HepG2 (cell line): ENCODE measurements around the gene LBX2. TPM values are rescaled to one million over a fixed set of nuclear protein-coding genes. Genes with fewer than 3 reads are reported as not detected.

Experiments
- BATF2 ChIP-seq: sonication (generic); formaldehyde crosslinking; IDR thresholded peaks from 2 replicates; pipeline ENCODE4 v1.8.0; 2022; ENCODE audit warnings: mild to moderate bottlenecking, missing genetic modification reagents, moderate library complexity
- CHD4 ChIP-seq: fragments of 200-600 bp; sonication (generic); IDR thresholded peaks from 2 replicates; pipeline ENCODE4 v1.7.0; 2017; ENCODE audit warnings: mild to moderate bottlenecking, low read length, borderline replicate concordance
- DZIP1 ChIP-seq: sonication (generic); formaldehyde crosslinking; IDR thresholded peaks from 2 replicates; pipeline ENCODE4 v1.5.0; 2020; ENCODE audit warnings: mild to moderate bottlenecking, missing genetic modification reagents
- FOXP1 ChIP-seq, 2 experiments: fragments of 450-650 bp in 1 of 2; IDR thresholded peaks; 2 replicates each; pipeline ENCODE4 v1.6.1; 2017 to 2018; ENCODE audit warnings: antibody characterized with exemption in 1 of 2
- HNF4A ChIP-seq: sonication (generic); formaldehyde crosslinking; IDR thresholded peaks from 2 replicates; pipeline ENCODE4 v1.4.0; 2020; ENCODE audit warnings: missing genetic modification reagents
- HNRNPK ChIP-seq: fragments of 200-400 bp; formaldehyde crosslinking; IDR thresholded peaks from 2 replicates; pipeline ENCODE4 v1.6.1; 2018; ENCODE audit warnings: low read length, low read depth, moderate library complexity, mild to moderate bottlenecking; ENCODE audit not compliant: poor library complexity, severe bottlenecking
- KIAA2018 ChIP-seq: sonication (generic); formaldehyde crosslinking; IDR thresholded peaks from 2 replicates; pipeline ENCODE4 v1.5.0; 2020; ENCODE audit warnings: mild to moderate bottlenecking, missing genetic modification reagents, borderline replicate concordance
- MEF2D ChIP-seq: sonication (generic); formaldehyde crosslinking; IDR thresholded peaks from 2 replicates; pipeline ENCODE4 v1.5.1; 2020; ENCODE audit warnings: mild to moderate bottlenecking, missing genetic modification reagents
- PRMT3 ChIP-seq: sonication (generic); formaldehyde crosslinking; IDR thresholded peaks from 2 replicates; pipeline ENCODE4 v1.8.1; 2022; ENCODE audit warnings: low read depth, mild to moderate bottlenecking, moderate library complexity, missing genetic modification reagents, borderline replicate concordance
- RBAK ChIP-seq: sonication (generic); formaldehyde crosslinking; IDR thresholded peaks from 2 replicates; pipeline ENCODE4 v1.5.1; 2020; ENCODE audit warnings: mild to moderate bottlenecking, missing genetic modification reagents
- SAFB2 ChIP-seq: sonication (generic); formaldehyde crosslinking; IDR thresholded peaks from 2 replicates; pipeline ENCODE4 v1.5.1; 2020; ENCODE audit warnings: missing genetic modification reagents, low read depth, mild to moderate bottlenecking, borderline replicate concordance
- ZKSCAN1 ChIP-seq: fragments of 150-350 bp; IDR thresholded peaks from 2 replicates; pipeline ENCODE4 v1.6.1; 2014; ENCODE audit warnings: low read length
- ZNF275 ChIP-seq: sonication (generic); formaldehyde crosslinking; IDR thresholded peaks from 2 replicates; pipeline ENCODE4 v1.8.0; 2022; ENCODE audit warnings: missing genetic modification reagents, mild to moderate bottlenecking, inconsistent platforms, borderline replicate concordance
- ZNF468 ChIP-seq: sonication (generic); formaldehyde crosslinking; IDR thresholded peaks from 2 replicates; pipeline ENCODE4 v1.8.0; 2022; ENCODE audit warnings: mild to moderate bottlenecking, moderate library complexity, missing genetic modification reagents
- ZNF878 ChIP-seq: sonication (generic); formaldehyde crosslinking; IDR thresholded peaks from 2 replicates; pipeline ENCODE4 v1.8.1; 2023; ENCODE audit warnings: mild to moderate bottlenecking, missing genetic modification reagents, moderate library complexity
- polyA plus RNA-seq, 8 experiments: library from polyadenylated mRNA; depleted of rRNA in 3 of 8; stranded (reverse) in 7 of 8; unstranded in 1 of 8; fragments of >200 nt; fragmentation: Illumina TruSeq in 4 of 8; extraction: Trizol in 4 of 8; gene quantifications; 2 replicates each; pipeline versions ENCODE4 v1.2.1 to v1.2.3, GENCODE V29; 2011 to 2016; ENCODE audit warnings: low read depth in 4 of 8, missing spikeins in 1 of 8, mixed read lengths in 1 of 8; ENCODE audit not compliant: insufficient read depth in 1 of 8
- total RNA-seq, 5 experiments: library from RNA; depleted of rRNA; stranded (reverse); fragments of >200 nt; fragmentation: Illumina TruSeq; extraction: Trizol; gene quantifications; 2 replicates each; pipeline ENCODE4 v1.2.3, GENCODE V29; 2016; ENCODE audit warnings: low read depth in 1 of 5

LBX2 gene
- total and polyA plus RNA-seq, 2 of the 13 experiments (the other 11 are each of a cell fraction or from before 2014, with no cell fraction given): 6.4 to 8.1 TPM

GRCh38 chr2:74507145-74507925 lies 7.9 kb upstream of the LBX2 start, which contains the start of gene PCGF1 (continued):
- TF ChIP-seq KIAA2018 (CRISPR knock-in tag) (peak; percentile 98), PRMT3 (CRISPR knock-in tag) (no peak), BATF2 (CRISPR knock-in tag) (0 out of 2 replicates have a peak, but pooled peaks have one; percentile 59), HNF4A (CRISPR knock-in tag) (peak; percentile 50), RBAK (no peak; the same call in 1 of the 2 replicates), ZNF275 (peak; percentile 81), CHD4 (peak; percentile 44; the same call in 1 of the 2 replicates), ZNF878 (CRISPR knock-in tag) (no peak; the same call in 1 of the 2 replicates), DZIP1 (CRISPR knock-in tag) (no peak), FOXP1 (IDR thresholded peaks at IDR 0.05) (no peak), FOXP1 (CRISPR knock-in tag; IDR thresholded peaks at IDR 0.05) (peak; percentile 28; the same call in 1 of the 2 replicates), ZKSCAN1 (0 out of 2 replicates have a peak, but pooled peaks have one; percentile 11), MEF2D (CRISPR knock-in tag) (peak; percentile 82), ZNF468 (CRISPR knock-in tag) (no peak), SAFB2 (CRISPR knock-in tag) (peak; percentile 95; the same call in 1 of the 2 replicates), HNRNPK (peak; percentile 69)
